Measurements from ENCODE around the gene LILRA2.
"Not testable (repeated sequence)": the region's sequence is repeated elsewhere in the genome, so short reads cannot be mapped to it uniquely, and the experiment has no call there.

Gene LILRA2

DNA sequence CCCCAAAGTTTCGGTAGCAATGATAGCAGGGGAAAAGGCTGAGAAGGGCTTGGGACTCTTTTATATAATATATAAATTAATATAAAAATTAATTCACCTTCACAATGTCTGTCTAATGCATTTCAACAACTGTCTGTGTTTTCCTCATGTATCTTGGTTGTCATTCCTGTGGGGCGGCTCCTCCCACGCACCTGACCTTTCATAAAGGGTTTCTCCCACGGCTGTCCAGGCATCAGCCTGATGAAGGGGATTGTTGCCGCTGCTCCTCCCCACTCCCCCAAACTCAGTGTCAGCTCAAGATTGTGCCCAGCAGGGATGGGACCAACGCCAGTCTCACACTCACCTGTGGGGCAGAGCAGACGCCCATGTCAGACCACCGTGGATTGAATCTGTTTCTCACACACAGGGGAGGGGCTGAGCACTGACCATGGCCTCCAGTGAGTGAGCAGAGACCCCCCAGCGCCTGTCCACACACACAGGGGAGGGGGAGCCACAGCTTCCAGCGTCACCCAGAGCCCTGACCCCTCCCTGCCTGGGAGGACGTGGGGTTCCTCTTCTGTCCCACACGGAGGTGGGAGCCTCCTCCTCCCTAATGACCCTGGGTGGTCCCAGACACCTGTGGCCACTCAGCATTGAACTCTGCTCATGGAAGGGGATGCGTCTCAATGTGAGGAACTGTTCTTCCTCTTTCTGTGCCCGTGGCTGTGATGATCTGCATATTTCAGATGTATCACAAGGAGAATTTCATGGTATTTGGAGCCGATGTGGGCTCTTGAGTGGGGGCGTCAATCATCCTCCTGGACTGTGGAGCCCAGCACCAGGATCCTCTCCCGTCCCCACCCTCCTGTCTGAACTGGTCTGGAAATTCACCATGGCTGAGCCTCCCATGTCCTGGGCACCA is 1.6 kb upstream of the LILRA2 start:
- peak; percentile 12 for DNase-seq (ENCODE audit: low spot score)

DNA sequence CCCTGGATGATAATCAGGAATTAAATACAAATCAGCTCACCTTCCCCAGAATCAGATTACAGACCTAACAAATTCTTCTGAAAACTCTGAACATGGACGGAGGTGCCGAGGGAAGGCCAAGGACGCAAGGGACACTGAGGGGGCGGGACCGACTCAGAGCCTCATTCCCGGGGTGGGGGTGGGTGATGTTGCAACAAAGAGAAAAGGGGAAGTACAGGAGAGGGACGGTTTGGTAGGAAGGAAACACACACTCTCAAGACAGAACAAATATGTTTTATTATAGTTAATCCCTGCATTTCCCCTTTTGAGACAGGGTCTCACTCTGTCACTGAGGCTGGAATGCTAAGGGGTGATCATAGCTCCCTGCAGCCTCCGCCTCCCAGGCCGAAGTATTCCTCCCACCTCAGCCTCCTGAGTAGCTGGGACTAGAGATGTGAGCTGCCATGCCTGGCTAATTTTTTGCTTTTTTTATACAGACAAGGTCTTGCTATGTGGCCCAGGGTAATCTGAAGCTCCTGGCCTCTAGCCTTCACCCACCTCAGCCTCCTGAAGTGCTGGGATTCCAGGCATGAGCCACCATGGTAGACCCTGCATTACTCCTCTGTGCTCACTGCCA is 786 bp upstream of the LILRA2 start:
- peak; percentile 62 for DNase-seq (ENCODE audit: low spot score)

DNA sequence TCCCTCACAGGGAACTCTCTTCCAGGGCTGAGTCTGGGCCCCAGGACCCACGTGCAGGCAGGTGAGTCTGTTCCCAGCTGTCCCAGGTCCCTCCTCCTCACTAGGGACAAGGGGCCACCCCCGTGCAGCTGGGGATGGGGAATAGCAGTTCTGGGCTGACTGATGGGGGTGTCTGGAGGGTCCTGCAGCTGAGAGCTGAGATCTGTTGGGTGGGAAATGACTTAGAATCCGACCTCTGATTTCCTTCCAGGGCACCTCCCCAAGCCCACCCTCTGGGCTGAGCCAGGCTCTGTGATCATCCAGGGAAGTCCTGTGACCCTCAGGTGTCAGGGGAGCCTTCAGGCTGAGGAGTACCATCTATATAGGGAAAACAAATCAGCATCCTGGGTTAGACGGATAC is 461 bp downstream of the LILRA2 start:
- no peak for DNase-seq (ENCODE audit: low spot score)

DNA sequence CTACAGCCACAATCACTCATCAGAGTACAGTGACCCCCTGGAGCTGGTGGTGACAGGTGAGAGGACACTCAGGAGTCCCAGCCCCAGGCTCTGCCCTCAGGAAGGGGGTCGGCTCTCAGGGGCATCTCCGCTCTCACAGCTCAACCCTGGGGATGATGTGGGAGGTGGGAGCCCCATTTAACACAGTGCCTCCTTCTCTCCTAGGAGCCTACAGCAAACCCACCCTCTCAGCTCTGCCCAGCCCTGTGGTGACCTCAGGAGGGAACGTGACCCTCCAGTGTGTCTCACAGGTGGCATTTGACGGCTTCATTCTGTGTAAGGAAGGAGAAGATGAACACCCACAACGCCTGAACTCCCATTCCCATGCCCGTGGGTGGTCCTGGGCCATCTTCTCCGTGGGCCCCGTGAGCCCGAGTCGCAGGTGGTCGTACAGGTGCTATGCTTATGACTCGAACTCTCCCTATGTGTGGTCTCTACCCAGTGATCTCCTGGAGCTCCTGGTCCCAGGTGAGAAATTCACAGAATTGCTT is 1.0 kb downstream of the LILRA2 start:
- DNase-seq (ENCODE audit: low spot score): no peak

DNA sequence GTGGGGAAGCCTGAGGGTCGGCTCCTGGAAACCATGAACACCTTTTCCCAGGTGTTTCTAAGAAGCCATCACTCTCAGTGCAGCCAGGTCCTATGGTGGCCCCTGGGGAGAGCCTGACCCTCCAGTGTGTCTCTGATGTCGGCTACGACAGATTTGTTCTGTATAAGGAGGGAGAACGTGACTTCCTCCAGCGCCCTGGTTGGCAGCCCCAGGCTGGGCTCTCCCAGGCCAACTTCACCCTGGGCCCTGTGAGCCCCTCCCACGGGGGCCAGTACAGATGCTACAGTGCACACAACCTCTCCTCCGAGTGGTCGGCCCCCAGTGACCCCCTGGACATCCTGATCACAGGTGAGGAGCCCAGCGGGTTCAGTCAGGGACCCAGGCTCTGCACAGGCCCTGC is 1.6 kb downstream of the LILRA2 start:
- not testable (repeated sequence) for DNase-seq (ENCODE audit: low spot score)

DNA sequence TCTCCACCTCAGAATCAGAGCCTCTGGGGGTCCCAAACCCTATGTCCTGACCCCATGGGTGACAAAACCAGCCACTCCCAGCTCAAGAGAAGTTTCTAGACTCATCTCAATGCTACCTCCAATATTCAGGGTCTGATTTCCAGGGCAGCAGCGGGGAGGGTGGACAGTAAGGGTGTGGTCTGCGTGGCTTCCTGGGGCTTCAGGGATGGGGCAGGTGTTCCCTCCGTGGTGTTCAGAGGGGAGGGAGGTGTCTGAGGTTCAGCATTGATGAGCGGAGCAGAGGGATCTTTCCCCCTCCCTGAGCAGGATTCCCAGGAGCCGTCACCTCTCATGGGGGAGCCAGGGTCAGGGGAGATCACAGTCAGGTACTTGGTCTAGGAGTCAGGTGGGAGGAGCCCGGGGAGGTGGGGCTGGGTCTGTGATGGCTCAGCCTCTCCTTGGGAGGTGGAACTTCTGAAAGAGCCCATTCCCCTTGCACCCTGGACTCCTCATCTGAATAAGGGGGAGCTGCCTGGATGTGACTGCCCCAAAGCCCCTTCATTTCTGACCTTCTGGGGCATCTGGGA is 2.9 kb downstream of the LILRA2 start:
- no peak for DNase-seq (ENCODE audit: low spot score)

DNA sequence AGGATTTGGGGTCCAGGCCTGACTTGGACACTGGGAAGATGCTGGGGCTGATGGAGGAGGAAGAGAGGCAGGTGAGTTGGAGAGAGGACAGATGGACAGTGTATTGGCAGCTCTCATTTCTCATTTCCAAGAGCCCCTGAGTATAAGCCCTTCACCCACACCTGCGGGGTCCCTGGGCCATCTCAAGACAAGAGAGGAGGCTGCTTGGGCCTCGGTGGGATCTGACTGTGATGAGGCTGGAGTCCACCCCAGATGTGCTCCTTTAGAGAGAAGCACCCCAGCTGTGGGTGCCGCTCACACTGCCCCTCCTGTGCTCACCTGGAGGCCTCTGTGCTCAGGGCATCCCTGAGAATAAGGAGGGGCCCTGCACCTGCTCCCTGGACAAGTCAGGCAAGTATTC is 3.7 kb downstream of the LILRA2 start:
- no peak for DNase-seq (ENCODE audit: low spot score)

DNA sequence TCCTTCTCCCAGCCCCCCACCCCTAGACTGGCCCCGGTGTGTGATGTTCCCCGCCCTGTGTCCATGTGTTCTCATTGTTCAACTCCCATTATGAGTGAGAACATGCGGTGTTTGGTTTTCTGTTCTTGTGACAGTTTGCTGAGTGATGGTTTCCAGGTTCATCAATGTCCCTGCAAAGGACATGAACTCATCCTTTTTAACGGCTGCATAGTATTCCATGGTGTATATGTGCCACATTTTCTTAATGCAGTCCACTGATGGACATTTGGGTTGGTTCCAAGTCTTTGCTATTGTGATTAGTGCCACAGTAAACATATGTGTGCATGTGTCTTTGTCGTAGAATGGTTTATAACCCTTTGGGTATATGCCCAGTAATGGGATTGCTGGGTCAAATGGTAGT is 4.7 kb downstream of the LILRA2 start:
- not testable (repeated sequence) for DNase-seq (ENCODE audit: low spot score)

DNA sequence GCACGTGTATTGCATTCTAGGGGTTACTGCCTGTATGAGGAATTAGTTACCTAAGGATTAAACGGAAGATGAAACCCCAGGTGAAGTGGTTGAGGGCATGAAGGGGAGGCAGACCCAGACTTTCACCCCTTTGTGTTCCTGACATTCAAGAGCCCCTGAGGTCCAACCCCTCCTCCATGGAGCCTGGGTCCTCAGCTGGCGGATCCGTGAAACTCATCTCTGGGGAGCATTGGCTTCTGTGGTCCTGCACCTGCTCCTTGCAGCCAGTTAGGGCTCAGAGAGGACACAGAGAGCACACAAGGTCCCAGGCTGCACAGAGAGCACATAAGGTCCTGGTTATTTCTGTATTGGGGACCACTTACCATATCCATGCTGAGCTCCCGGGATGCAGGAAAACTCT is 12.8 kb downstream of the LILRA2 start:
- DNase-seq (ENCODE audit: low spot score): no peak

DNA sequence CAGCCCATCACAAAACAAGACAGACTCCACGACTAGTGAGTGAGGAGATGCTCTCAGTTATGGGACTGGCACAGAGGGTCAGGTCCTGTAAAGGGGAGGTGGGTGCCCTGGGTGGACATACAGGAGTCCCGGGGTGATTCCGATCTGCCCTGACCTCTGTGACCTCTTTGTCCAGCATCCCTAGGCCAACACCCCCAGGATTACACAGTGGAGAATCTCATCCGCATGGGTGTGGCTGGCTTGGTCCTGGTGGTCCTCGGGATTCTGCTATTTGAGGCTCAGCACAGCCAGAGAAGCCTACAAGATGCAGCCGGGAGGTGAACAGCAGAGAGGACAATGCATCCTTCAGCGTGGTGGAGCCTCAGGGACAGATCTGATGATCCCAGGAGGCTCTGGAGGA is 13.4 kb downstream of the LILRA2 start:
- DNase-seq (ENCODE audit: low spot score): no peak

DNA sequence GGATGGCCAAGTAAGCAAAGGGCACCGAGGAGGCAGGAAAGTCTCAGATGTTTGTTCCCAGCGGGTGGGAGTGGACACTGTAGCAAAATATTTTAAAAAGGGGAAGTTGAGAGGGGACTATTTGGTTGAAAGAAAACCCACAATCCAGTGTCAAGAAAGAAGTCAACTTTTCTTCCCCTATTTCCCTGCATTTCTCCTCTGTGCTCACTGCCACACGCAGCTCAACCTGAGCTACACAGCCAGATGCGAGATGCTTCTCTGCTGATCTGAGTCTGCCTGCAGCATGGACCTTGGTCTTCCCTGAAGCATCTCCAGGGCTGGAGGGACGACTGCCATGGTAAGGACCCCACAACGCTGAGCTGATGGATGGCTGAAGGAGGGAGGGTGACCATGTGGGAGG is 19.9 kb downstream of the LILRA2 start, which contains the start of gene LILRA1:
Gene LILRA1, plus strand, starts transcription at position 188 of the 400 bp plus-strand sequence. CDS start 613 bp downstream, outside the sequence.
- peak; percentile 42 for DNase-seq (ENCODE audit: low spot score)

DNA sequence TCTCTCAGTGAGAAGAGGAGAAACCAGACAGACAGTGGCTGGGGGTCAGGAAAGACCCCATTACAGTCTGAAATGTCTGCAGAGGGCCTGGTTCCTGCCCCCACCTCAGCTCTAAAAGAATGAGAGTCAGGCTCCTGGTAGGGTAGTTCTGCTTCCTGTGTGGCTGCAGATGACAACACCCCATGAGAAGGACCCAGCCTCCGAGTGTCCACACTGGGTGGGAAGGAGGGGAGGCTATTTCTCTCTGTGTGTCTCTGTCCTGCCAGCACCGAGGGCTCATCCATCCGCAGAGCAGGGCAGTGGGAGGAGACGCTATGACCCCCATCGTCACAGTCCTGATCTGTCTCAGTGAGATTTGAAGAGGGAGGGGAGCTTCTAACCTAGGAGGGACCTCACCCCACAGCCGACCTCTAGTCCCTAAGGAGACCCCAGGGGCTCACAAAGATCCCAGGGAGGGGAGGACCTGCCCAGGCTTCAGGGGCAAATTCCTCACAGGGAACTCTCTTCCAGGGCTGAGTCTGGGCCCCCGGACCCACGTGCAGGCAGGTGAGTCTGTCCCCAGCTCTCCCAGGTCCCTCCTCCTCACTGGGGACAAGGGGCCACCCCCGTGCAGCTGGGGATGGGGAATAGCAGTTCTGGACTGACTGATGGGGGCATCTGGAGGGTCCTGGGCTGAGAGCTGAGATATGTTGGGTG is 20.5 kb downstream of the LILRA2 start:
- not testable (repeated sequence) for DNase-seq (ENCODE audit: low spot score)

DNA sequence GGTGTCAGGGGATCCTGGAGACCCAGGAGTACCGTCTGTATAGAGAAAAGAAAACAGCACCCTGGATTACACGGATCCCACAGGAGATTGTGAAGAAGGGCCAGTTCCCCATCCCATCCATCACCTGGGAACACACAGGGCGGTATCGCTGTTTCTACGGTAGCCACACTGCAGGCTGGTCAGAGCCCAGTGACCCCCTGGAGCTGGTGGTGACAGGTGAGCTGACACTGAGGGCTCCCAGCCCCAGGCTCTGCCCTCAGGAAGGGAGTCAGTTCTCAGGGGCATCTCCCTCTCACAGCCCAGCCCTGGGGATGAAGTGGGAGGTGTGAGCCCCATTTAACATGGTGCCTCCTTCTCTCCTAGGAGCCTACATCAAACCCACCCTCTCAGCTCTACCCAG is 21.1 kb downstream of the LILRA2 start:
- no peak for DNase-seq (ENCODE audit: low spot score)

DNA sequence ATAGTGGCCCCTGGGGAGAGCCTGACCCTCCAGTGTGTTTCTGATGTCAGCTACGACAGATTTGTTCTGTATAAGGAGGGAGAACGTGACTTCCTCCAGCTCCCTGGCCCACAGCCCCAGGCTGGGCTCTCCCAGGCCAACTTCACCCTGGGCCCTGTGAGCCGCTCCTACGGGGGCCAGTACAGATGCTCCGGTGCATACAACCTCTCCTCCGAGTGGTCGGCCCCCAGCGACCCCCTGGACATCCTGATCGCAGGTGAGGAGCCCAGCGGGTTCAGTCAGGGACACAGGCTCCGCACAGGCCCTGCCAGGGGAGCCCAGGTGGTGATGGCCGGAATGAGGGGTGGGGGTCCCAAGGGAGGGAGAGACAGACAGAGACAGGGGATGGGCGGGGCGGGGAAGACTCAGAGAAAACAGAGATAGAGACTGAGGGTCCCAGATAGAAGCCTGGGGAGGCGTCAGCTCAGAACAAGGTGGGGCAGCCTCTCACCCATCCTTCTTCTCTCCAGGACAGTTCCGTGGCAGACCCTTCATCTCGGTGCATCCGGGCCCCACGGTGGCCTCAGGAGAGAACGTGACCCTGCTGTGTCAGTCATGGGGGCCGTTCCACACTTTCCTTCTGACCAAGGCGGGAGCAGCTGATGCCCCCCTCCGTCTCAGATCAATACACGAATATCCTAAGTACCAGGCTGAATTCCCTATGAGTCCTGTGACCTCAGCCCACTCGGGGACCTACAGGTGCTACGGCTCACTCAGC is 22.3 kb downstream of the LILRA2 start:
- not testable (repeated sequence) for DNase-seq (ENCODE audit: low spot score)

DNA sequence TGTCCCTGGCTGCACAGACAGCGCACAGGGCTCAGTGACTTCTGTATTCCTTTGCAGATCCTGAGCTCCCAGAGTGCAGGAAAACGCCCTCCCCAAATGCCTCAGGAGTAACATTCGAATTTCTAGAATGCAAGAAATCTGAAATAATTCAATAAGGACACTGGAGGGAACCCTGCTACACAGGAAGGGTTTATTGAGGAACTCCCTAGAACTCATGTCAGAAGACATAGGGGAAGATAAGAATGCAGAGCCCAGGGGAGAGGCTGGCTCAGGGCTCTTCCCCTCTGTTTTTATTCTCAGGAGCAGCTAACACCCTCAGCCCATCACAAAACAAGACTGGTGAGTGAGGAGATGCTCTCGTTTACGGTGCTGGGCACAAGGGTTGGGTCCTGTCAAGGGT is 26.6 kb downstream of the LILRA2 start:
- DNase-seq (ENCODE audit: low spot score): no peak

DNA sequence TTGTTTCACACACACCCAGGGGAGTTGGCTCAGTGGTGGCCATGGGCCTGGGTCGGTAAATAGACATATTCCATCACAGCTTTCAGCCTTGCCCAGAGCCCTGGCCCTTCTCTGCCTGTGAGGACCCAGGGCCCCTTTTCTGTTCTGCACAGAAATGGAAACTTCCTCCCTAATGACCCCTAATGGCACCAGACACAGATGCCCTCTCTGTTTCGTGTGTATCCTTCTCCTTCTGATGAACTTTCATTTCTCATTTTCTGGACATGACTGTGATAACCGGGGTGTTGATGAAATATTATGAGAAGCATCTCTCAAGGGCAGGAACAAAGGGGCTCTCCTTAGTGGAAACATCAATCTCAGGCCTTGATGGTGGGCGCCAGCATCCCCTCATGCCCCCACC is 32.6 kb downstream of the LILRA2 start:
- DNase-seq (ENCODE audit: low spot score): no peak

DNA sequence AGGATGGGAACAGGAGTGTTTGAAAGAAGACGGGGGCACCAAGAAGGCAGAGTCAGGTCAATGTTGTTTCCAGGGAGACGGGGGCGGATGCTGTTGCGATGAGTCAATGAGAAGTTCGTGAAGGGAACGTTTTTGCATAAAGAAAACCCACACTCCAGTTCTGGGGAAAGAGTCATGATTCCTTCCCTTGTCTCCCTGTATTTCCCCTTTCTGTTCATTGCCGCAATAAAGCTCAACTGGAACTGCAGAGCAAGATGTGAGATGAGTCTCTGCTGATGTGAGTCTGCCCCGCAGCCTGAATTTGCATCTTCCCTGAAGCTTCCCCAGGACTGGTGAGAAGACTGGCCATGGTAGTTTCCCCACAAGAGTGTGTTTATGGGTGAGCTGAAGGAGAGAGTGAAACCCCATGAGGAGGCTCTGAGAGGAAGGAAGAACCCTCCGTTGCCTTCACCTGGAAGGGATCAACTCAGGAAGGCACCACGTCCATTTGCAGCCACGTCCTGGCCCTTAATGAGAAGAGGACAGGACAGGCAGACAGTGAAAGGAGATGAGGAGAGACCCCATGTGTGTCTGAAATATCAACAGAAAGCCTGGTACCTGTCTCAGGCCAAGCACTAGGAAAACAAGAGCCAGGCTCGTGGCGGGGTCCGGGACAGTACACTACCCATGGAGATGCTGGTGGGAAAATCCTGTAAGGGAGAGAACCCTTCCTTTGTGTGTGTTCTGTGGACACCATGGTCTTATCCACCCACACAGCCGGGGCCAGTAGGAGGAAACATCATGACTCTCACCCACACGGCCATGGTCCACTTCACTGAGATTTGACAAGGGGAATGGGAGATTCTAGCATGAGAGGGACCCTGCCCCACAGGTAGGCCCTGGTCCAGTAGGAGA is 33.5 kb downstream of the LILRA2 start:
- DNase-seq (ENCODE audit: low spot score): no peak

DNA sequence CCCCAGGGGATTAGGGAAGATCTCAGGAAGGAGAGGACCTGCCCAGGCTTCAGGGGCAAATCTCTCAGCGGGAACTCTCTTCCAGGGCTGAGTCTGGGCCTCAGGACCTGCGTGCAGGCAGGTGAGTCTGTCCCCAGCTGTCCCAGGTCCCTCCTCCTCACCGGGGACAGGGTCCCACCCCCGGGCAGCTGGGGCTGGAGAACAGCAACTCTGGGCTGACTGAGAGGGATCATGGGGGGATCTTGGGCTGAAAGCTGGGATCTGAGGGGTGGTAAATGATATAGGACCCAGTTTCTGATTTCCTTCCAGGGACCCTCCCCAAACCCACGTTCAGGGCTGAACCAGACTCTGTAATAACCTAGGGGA is 34.2 kb downstream of the LILRA2 start:
- no peak for DNase-seq (ENCODE audit: low spot score)

DNA sequence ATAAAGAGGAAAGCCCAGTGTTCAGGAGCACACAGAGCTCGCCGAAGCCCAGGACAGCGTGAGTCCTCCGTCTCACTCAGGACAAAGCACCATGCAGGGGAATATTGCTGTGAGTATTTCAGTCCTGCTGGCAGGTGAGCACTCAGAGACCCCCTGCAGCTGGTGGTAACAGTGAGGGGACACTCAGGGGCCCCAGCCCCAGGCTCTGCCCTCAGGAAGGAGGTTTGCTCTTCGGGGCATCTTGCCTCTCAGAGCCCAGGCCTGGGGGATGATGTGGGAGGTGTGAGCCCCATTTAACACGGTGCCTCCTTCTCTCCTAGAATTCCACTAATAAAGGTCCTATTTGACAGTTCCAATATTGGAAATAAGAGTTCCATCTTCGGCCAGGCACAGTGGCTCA is 34.6 kb downstream of the LILRA2 start:
- DNase-seq (ENCODE audit: low spot score): no peak

DNA sequence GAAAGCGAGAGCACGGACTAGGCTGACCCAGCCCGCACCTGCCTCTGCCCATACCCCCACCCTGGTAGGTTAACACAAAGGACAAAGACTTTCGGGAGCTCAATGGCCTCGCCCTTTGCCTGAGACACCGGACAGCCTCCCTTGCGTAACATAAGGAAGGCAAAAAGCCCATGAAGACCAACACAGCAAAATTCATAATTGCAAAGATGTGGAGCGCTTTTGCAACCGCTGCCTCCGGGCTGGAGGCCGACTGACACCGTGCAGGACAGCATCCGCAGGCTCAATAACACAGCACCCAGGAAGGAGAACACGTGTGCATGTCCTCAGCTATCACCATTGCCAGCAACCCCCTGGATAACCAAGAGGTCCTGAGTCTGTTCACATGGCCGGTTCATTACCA is 35.2 kb downstream of the LILRA2 start:
- no peak for DNase-seq (ENCODE audit: low spot score)

Data from pons (tissue), 1 donor.